GM18519 (cell line): ENCODE data around the gene PTCH2.
"Not testable (repeated sequence)": the region's sequence is repeated elsewhere in the genome, so short reads cannot be mapped to it uniquely, and the experiment has no call there.

ENCODE experiments used
- ATAC-seq: cut with Tn5 transposase; IDR thresholded peaks from one replicate; pipeline ENCODE4 v1.9.1; 2021; ENCODE audit warnings: mild to moderate bottlenecking, moderate library complexity; ENCODE audit not compliant: unreplicated experiment, low FRiP score

PTCH2 gene

DNA sequence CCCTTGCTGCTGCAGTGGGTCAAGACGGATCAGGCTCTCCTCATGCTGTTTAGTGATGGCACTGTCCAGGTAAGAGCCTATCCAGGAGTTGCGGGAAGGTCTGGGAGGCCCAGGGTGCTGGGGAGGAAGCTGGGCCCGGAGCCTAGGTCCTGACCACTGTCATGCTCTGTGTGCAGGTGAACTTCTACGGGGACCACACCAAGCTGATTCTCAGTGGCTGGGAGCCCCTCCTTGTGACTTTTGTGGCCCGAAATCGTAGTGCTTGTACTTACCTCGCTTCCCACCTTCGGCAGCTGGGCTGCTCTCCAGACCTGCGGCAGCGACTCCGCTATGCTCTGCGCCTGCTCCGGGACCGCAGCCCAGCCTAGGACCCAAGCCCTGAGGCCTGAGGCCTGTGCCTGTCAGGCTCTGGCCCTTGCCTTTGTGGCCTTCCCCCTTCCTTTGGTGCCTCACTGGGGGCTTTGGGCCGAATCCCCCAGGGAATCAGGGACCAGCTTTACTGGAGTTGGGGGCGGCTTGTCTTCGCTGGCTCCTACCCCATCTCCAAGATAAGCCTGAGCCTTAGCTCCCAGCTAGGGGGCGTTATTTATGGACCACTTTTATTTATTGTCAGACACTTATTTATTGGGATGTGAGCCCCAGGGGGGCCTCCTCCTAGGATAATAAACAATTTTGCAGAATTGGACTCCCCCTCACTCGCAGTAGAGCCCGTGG is 37.6 kb downstream of the PTCH2 start:
- no peak for ATAC-seq

DNA sequence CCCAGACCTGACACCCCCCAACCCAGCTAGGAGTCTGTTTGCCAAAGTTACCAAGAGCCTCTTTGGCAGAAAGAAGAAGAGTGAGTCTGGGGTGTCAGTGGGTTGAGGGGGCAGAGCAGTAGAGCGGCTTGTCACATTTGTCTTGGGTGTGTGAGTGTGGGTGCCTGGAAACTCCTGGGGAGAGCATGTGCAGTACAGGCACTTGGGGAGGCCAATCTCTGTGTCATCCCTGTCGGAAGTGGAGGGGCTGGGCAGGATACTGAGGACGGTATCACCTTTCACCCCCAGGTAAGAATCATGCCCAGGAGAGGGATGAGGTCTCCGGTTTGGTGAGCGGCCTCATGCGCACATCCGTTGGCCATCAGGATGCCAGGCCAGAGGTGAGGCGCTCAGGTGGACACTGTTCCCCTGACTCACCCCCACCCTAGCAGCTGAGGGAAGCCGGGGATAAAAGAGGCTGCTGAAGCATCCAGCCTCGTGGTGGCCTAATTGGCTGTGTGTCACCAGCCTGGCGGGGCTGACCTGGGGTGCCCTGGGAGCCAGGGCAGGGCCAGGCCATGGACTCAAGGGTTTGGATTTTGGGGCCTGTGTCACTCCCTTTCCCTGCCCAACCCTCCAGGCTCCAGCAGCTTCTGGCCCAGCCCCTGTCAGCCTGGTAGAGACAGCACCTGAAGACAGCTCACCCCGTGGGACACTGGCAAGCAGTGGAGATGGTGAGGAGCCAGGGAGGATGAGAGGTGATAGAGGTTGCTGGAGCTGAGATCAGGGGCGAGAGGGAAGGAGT is 39.5 kb downstream of the PTCH2 start:
- ATAC-seq, result no peak

DNA sequence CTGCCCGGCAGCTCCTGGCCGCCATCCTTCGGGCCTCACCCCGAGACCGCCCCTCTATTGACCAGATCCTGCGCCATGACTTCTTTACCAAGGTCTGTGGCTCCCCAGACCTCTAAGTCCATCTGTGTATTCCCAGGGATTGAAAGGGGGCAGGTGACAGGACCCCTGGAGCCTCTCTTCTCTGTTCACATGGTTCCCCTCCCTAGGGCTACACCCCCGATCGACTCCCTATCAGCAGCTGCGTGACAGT is 40.1 kb downstream of the PTCH2 start:
- ATAC-seq, result no peak

DNA sequence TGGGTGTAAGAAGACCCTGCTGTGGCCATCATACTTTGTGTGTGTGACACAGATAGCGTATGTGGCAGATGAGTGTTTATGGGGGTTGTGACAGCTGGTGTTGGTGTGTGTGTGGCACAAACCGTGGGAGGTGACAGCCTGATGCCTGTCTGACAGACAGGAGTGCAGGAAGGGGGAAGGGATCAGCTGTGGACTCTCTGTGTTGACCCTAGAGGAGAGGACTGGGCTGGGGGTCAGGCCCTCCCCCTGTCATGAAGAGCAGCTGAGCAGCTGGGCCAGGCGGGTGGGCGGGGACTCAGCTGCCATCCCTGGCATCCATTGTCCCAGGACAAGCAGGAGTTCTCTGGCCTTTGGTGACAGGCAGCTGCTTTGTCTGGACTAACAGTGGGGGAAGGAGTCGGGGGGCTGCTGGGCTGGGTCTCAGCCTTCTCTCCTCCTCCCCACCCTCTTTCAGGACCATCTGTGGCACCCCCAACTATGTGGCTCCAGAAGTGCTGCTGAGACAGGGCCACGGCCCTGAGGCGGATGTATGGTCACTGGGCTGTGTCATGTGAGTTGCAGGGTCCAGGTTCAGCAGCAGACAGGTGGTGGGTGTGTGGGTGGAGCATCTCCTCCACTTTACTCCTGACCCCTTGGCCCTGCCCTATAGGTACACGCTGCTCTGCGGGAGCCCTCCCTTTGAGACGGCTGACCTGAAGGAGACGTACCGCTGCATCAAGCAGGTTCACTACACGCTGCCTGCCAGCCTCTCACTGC is 40.6 kb downstream of the PTCH2 start:
- no peak for ATAC-seq

DNA sequence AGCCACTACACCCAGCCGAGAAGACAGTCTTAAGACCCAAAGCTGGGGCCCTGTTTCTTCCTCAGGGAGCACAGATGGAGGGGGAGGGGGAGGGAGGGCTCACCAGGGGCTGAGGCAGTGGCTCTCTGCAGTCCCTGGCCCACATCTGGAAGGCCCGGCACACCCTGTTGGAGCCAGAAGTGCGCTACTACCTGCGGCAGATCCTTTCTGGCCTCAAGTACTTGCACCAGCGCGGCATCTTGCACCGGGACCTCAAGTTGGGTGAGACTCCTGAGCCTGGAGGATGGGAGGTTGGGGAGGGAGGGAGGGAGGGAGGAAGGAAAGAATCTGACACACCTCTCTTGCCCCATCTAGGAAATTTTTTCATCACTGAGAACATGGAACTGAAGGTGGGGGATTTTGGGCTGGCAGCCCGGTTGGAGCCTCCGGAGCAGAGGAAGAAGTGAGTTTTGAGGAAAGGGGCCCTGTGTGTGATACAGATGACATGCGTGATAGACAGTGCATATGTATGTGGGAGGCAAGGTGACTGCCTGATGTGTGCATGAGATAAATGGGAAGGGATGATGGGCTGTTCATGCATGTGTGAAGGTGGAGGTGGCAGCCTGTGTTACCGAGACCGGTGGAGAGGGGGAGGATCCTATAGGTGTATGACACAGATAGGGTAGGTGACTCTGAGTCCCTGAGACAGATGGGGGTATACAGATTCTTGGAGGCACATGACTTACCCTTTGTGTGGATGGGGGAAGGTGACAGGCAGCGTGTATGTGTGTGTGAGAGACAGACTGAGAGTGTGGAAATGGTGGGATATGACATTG is 41.4 kb downstream of the PTCH2 start:
- no peak for ATAC-seq

DNA sequence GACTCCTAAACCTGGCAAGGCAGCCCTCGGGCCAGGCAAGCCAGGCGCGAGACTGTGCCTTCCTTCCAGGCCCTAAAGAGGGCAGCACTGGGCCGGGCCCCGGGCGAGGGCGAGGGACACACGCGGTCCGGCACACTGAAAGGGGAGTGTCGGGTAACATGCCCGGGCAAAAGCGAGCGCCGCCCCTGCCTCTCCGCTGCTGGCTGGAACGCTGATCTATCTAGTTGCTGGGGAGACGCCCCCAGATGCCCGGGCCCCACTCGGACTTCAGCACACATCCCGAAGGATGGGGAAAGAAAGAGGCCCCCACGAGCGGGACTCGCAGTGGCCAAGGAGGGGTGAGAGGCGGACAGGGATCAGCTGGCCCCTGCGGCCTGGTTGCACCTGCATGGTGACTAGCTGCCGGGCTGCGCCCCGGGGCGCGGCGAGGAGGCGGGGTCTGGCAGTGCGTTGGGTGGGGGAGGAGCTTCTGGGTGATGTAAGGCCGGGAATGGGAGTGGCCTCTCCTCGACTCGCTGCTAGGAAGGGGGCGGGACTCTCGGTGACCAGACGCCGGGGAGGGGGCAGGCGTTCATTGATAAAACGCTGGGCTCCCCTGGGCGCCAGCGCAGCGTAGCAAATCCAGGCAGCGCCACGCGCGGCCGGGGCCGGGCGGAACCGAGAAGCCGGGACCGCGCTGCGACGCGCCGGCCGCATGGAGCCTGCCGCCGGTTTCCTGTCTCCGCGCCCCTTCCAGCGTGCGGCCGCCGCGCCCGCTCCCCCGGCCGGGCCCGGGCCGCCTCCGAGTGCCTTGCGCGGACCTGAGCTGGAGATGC is 43.1 kb downstream of the PTCH2 start, which contains the start of gene PLK3:
Gene PLK3, plus strand, starts transcription at position 608 of the 815 bp plus-strand sequence. Its CDS starts 87 bp downstream, at position 695.
- ATAC-seq, result peak; percentile 61

DNA sequence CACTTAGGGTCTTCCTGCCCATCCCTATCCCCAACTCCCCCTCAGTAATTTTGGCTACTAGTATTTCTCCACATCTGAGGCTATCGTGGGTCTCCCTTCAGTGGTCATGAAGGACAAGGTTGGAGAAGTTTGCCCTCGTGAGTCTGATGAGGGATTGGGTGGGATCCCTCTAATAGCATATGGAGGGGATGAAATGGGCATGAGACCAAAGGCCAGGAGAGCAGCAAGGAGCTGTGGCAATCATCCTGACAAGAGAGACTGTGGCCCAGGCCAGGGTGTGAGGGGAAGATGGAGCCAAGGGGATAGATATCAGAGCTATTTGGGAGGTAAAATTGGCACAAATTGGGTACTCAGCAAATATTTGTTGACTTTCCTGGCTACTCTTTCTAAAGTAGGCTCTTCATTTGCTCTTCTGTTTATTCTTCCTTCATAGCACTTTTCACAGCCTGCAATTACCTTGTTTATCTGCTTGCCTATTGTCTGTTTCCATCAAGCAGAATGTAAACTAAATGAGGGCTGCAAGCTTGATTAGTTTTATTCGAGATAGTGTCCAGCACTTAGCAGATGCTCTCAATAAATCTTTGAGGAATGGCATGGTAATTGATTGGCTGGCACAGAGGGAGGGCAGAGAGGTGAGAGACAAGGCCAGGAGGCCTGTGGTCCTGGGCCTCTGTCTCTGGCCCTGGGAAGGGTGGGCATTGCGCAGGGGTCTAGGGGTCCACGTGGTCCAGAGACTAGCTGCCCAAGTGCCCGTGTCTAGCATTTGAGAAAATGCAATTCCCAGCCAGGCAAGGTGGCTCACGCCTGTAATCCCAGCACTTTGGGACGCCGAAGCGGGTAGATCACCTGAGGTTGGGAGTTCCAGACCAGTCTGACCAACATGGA is 44.3 kb downstream of the PTCH2 start:
- no peak for ATAC-seq

DNA sequence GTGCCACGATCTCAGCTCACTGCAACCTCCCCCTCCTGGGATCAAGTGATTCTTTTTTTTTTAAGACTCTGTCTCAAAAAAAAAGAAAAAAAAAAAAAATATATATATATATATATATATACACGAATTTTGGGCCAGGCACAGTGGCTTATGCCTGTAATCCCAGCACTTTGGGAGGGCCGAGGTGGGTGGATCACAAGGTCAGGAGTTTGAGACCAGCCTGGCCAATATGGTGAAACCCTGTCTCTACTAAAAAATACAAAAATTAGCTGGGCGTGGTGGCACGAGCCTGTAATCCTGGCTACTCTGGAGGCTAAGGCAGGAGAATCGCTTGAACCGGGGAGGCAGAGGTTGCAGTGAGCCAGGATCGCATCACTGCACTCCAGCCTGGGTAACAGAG is 45.2 kb downstream of the PTCH2 start:
- ATAC-seq, result not testable (repeated sequence)

DNA sequence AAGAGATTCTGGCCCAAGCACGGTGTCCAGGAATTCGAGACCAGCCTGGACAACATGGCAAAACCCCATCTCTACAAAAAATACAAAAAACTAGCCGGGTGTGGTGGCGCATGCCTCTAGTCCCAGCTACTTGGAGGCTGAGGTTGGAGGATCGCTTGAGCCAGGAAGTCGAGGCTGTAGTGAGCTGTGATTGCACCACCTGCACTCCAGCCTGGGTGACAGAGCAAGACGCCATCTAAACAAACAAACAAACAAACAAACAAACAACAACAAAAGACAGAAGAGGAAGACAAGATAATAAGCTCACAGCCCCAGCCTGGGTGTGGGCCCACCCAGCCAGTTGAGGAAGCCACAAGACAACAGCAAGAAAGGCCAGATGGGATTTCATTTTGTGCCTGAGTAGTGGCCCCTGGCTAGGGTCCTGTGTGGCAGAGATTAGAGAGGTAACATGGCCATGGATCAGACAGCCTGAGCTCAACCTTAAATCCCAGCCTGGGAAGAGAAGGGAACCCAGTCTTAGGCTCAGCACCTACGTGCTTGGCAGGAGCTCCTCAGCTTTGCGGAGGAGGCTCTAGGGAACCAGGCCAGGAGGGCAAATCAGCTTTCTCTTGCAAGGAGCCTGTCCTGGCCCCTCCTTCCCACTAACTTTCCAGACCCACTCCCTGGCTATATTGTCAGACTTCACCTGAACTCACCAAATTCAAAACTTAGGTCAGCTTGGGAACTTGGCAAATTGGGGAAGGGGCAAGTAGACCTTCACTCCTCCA is 50.1 kb downstream of the PTCH2 start:
- ATAC-seq, result no peak

DNA sequence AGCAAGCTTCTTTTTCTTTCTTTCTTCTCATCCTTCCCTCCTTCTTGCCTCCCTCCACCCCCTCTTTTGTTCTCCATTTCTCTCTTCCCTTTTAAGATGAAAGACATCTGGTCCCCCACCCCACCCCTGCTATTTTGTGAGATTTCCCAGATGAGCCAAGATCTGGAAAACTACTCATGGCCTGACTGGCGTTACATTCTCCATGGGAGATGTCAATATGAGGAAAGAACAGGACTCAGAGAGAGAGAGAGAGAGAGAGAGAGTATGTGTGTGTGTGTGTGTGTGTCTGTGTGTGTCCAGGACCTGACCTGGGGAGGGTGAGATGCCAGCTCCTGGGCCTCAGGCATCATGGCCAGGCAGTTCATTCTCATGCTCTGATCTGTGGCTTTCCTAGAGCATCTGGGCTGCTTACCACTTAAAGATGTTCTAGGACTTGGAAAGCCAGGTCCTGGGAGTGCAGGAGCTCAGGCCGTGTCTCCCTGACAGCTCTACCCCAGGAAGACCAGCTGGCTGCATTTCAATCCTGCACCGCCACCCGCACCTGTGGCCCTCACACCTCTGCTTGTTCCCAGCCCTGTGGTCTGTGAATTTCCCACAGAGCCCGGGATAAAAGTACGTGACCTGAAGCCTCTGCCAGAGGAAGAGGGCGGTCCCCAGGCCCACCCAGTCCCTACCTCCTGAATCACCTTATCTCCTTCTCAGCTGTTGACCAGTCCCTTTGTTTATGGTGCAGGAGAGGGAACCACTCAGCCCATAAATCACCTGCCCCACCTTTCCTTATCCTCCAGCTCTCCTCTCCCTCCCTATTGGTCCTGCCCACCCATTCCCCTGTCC is 51.9 kb downstream of the PTCH2 start:
- ATAC-seq, result no peak

DNA sequence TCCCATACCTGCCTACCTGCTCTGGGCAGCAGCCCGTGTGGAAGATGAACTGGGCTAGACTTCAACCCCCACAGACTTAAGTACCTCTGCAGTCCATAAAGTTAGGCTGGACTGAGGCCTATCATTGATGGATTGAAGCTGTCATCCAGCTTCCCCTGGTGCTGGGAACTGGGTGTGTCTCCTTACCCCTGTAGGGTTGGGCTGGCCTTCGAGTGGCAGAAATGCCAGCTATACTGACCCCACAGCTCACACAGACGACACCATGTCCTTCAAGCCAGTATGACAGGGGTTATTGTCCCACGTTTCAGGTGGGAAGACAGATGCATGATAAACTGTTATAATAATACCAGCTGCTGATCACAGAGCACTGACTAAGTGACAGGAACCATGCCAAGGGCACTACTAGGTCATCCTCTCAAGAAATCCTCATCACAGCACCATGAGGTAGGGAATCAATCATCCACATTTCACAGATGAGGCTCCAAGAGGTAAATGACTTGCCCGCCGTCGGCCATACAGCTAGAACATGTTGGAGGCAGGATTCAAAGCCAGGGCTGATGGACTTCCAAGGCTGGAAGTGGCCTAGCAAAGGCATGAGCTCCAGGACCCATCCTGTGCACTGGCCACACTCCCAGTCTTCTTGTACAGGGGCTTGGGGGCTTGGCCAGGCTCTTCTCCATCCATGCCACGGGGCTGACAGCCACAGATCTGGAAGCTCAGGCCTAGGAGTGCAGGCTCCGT is 54.8 kb downstream of the PTCH2 start, which contains the start of gene BEST4:
Gene BEST4, minus strand, starts transcription at position 51 of the 741 bp plus-strand sequence. CDS start 465 bp downstream, outside the sequence.
- ATAC-seq, result no peak

DNA sequence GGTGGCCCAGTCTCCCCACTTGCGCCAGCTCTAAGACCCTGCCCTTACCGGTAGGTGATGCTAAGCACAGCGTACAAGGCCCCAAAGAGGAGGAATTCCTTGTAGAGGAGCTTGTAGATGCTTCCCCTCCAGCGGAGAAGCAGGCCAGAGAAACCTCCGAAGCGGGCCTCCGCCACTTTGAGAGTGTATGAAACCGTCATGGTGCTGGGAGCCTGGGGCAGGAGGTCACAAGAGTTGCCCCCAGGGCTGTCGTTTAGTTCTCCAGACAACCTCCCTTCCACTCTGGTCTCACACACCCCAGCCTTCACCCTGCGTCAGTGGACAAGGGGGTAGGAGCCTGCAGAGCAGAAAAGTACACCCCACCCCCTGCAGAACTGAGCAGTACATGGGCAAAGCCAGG is 55.5 kb downstream of the PTCH2 start:
- no peak for ATAC-seq

DNA sequence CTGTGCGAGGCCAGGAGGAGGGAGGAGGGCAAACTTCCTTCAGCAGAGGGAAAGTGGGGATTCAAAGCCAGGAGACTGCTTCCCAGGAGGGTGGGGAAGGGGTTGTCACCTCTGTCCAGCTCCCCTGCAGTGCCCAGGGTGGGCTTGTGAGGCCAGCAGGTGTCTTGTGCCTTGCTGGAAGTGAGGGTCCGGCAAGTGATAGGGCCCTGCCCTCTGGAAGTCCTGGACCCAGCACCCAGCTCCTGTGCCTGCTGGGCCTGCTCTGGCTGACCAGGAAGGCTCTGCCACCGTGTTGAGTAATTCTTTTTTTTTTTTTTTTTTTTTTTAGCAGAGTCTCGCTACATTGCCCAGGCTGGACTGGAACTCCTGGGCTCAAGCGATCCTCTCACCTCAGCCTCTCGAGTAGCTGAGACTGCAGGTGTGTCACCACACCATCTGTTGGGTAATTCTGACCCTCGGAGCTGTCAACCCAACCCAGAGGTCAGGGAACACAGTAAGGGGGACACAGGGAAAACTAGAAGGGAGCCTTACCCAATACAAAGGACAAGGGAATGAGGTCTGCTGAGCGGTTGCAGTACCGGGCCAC is 56.1 kb downstream of the PTCH2 start:
- ATAC-seq, result no peak

DNA sequence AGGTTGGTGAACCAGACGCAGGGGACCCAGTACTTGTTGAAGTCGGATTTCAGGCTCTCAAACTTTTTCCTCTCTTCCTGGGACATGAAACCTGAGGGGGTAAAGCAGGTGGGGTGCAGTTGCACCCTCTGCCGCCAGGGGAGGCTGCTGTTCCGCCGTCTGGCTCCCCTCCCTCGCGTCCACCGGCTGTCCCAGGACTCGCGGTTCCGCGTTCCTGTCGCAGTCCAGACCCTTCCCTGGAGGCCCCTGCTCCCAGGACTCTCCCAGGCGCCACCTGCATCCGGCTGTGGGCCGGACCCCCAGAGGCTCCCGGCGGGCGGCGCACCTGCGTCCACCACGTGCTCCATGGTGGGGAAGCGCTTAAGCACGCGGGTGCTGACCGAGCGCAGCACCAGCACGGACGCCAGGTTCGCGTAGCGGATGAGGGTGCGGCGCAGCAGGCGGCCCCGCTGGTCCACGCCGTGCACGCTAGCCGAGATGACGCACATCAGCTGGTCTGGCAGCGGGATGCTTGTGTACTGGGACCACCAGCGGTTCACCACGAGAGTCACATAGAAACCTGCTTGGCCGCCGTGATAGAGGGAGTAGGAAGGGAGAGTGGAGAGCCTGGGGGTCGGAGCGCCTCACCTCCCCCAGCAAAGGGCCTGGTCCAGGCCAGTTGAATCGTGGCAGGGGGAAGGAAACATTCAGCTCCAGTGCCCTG is 56.8 kb downstream of the PTCH2 start:
- no peak for ATAC-seq

DNA sequence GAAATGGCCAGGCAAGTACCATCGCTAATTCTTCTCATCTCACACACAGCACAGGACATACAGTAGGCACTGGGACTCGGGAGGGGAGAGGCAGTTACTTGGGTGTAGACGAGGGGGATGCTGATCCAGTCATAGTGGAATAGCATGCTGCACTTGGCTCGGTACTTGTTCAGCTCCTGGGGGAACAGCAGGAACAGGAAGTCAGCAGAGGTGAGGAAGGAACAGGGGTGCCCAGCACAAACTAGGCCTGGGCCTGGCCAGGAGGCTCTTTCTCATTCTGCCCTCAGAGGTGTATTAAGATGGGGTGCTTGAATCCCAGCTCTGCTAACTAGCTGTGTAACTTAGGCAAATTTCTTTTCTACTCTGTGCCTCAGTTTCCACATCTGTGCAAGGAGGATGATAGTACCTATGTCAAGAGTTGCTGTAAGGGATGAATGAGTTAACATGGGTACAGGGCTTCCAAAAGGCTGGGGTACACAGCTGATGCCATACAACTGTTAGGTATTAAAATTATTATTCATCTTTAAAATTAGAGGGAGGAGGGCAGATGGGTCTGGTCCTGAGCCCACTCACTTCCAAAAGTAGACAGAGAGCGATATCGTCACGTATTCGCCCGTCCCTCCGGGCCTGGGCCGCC is 57.4 kb downstream of the PTCH2 start:
- no peak for ATAC-seq
